GM23338 (cell line): ENCODE results near the gene CHAT. TPM values are rescaled to one million over a fixed set of nuclear protein-coding genes. Genes with fewer than 3 reads are reported as not detected.

ENCODE experiments used
- ATAC-seq: fragments of 200-7000 bp; cut with Tn5 transposase; 3 replicates; pipeline ENCODE4 v1.9.1; 2020
- DNase-seq: peaks from one replicate; pipeline ENCODE4 v3.0.0-alpha.2; 2015; ENCODE audit warnings: low spot score
- H2AFZ ChIP-seq: fragments of 200-600 bp; sonication (generic); 2 replicates; pipeline ENCODE4 v1.8.0; 2016; ENCODE audit warnings: antibody characterized with exemption, mild to moderate bottlenecking, moderate library complexity
- H3F3A ChIP-seq: fragments of 200-600 bp; sonication (generic); replicated peaks from 2 replicates; pipeline ENCODE4 v1.8.0; 2017; ENCODE audit warnings: antibody characterized with exemption, mixed run types, low read depth
- H3K27ac ChIP-seq: fragments of 200-600 bp; sonication (generic); 2 replicates; pipeline ENCODE4 v1.6.1; 2016; ENCODE audit warnings: low read depth
- H3K27me3 ChIP-seq: fragments of 200-600 bp; sonication (generic); 2 replicates; pipeline ENCODE4 v1.8.0; 2016; ENCODE audit warnings: mild to moderate bottlenecking, mixed run types, moderate library complexity; ENCODE audit not compliant: insufficient read depth
- H3K36me3 ChIP-seq: fragments of 200-600 bp; sonication (generic); 2 replicates; pipeline ENCODE4 v1.8.0; 2016; ENCODE audit warnings: mild to moderate bottlenecking; ENCODE audit not compliant: insufficient read depth
- H3K4me1 ChIP-seq: fragments of 200-600 bp; sonication (generic); 2 replicates; pipeline ENCODE4 v1.8.0; 2016; ENCODE audit warnings: mild to moderate bottlenecking, moderate library complexity; ENCODE audit not compliant: insufficient read depth
- H3K4me2 ChIP-seq: fragments of 200-600 bp; sonication (generic); 2 replicates; pipeline ENCODE4 v1.7.1; 2017; ENCODE audit warnings: mixed run types
- H3K4me3 ChIP-seq: fragments of 200-600 bp; sonication (generic); 2 replicates; pipeline ENCODE4 v1.6.1; 2016; ENCODE audit warnings: mixed run types
- H3K79me2 ChIP-seq: fragments of 200-600 bp; sonication (generic); replicated peaks from 2 replicates; pipeline ENCODE4 v1.8.0; 2017; ENCODE audit warnings: mild to moderate bottlenecking; ENCODE audit not compliant: insufficient read depth
- H3K9me2 ChIP-seq: fragments of 200-600 bp; sonication (generic); 2 replicates; pipeline ENCODE4 v1.8.0; 2017; ENCODE audit not compliant: insufficient read depth
- H4K20me1 ChIP-seq: fragments of 200-600 bp; sonication (generic); replicated peaks from 2 replicates; pipeline ENCODE4 v1.8.0; 2017; ENCODE audit warnings: mild to moderate bottlenecking; ENCODE audit not compliant: insufficient read depth
- H3K27ac Mint-ChIP-seq: 2 replicates; pipeline ENCODE4 v1.8.0; 2020; ENCODE audit warnings: inconsistent platforms, mild to moderate bottlenecking, moderate library complexity, mixed read lengths
- H3K27me3 Mint-ChIP-seq: 3 replicates; pipeline ENCODE4 v1.8.0; 2022; ENCODE audit warnings: low read depth, mild to moderate bottlenecking, moderate library complexity, mixed read lengths, inconsistent platforms; ENCODE audit not compliant: insufficient read depth, poor library complexity
- H3K36me3 Mint-ChIP-seq: 3 replicates; pipeline ENCODE4 v1.8.0; 2021; ENCODE audit warnings: low read depth, mild to moderate bottlenecking, inconsistent platforms, moderate library complexity, mixed read lengths
- H3K4me1 Mint-ChIP-seq: 3 replicates; pipeline ENCODE4 v1.8.0; 2020; ENCODE audit warnings: mild to moderate bottlenecking, inconsistent platforms, mixed read lengths
- H3K4me3 Mint-ChIP-seq: 3 replicates; pipeline ENCODE4 v1.8.0; 2021; ENCODE audit warnings: moderate library complexity, mild to moderate bottlenecking, inconsistent platforms, mixed read lengths
- H3K9me3 Mint-ChIP-seq: 3 replicates; pipeline ENCODE4 v1.8.0; 2020; ENCODE audit warnings: moderate library complexity, mild to moderate bottlenecking, inconsistent platforms, mixed read lengths
- CREB1 ChIP-seq: fragments of 250-450 bp; sonication (Bioruptor Pico); IDR thresholded peaks from 2 replicates; pipeline ENCODE4 v1.5.0; 2020; ENCODE audit warnings: low read depth, mild to moderate bottlenecking, moderate library complexity
- EZH2 ChIP-seq: fragments of 200-600 bp; sonication (generic); IDR thresholded peaks from one replicate; pipeline ENCODE4 v1.8.0; 2017; ENCODE audit warnings: antibody characterized with exemption, mild to moderate bottlenecking, low read depth; ENCODE audit not compliant: unreplicated experiment
- EZH2phosphoT487 ChIP-seq: fragments of 200-600 bp; sonication (generic); IDR thresholded peaks from one replicate; pipeline ENCODE4 v1.8.1; 2018; ENCODE audit warnings: antibody characterized with exemption; ENCODE audit not compliant: unreplicated experiment
- JUNB ChIP-seq: IDR thresholded peaks from one replicate; pipeline ENCODE4 v1.6.1; 2016; ENCODE audit warnings: antibody characterized with exemption; ENCODE audit not compliant: unreplicated experiment
- NANOG ChIP-seq: IDR thresholded peaks from 2 replicates; pipeline ENCODE4 v1.6.1; 2016; ENCODE audit warnings: antibody characterized with exemption, borderline replicate concordance
- POLR2AphosphoS5 ChIP-seq: IDR thresholded peaks from 2 replicates; pipeline ENCODE4 v1.6.1; 2016; ENCODE audit warnings: antibody characterized with exemption, low read depth
- STAT1 ChIP-seq: IDR thresholded peaks from one replicate; pipeline ENCODE4 v1.6.1; 2016; ENCODE audit warnings: antibody characterized with exemption; ENCODE audit not compliant: unreplicated experiment
- ZNF331 ChIP-seq: fragments of 250-450 bp; sonication (Bioruptor Pico); IDR thresholded peaks from 2 replicates; pipeline ENCODE4 v1.5.0; 2020; ENCODE audit warnings: low read depth, mild to moderate bottlenecking, moderate library complexity
- polyA plus RNA-seq: library from polyadenylated mRNA; unstranded; fragments of >200 nt; fragmentation: Nextera tagmentation; extraction: Ambion mirVana; gene quantifications from 2 replicates; pipeline ENCODE4 v1.2.1, GENCODE V29; 2016
- total RNA-seq: library from RNA; depleted of rRNA; stranded (reverse); fragments of >200 nt; shearing (Covaris generic); gene quantifications from 2 replicates; pipeline ENCODE4 v1.2.3, GENCODE V29; 2014
- TF ChIP-seq, protein P1 (sequence below): IDR thresholded peaks from one replicate; pipeline ENCODE4 v1.6.1; 2018; ENCODE audit warnings: antibody characterized with exemption; ENCODE audit not compliant: unreplicated experiment
- TF ChIP-seq, protein P2 (sequence below): fragments of 250-450 bp; sonication (Bioruptor Pico); IDR thresholded peaks from 2 replicates; pipeline ENCODE4 v1.5.0; 2020; ENCODE audit warnings: mild to moderate bottlenecking, moderate library complexity
- TF ChIP-seq, protein P3 (sequence below): IDR thresholded peaks from 2 replicates; pipeline ENCODE4 v1.6.1; 2016; ENCODE audit warnings: antibody characterized with exemption

The CHAT gene
- total and polyA plus RNA-seq, 2 experiments from 2014 or later, result not detected

DNA sequence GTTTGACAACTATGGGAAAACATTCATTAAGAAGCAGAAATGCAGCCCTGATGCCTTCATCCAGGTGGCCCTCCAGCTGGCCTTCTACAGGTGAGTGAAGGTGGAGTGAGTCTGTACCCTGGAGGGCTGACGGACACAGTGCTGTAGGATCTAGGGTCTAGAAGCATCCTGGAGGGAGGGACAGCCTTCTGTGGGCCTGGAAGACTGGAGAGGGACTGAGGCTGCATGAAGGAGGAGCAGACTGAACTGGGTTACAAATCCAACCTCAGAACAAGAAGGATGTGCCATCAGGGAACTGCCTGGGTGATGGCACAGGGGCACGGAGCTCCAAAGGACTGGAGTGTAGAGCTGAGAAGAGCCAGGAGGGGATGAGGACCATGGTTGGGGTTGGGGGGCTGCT is 38.1 kb downstream of the CHAT start:
- Mint-ChIP-seq H3K27ac (no peak overlapping the region), H3K4me1 (peaks cover 16% of the 10 kb centered on the region), H3K4me3 (no peak overlapping the region), H3K27me3 (peaks cover 12% of the 10 kb centered on the region), H3K36me3 (no peaks in the 10 kb centered on the region), H3K9me3 (no peaks in the 10 kb centered on the region)
- Histone ChIP-seq H3K27me3 (no peaks in the 10 kb centered on the region), H3K4me1 (peaks cover 5% of the 10 kb centered on the region; the same call in 1 of the 2 replicates), H2AFZ (no peak overlapping the region), H3K27ac (no peak overlapping the region), H3K4me3 (no peak overlapping the region), H3K36me3 (no peaks in the 10 kb centered on the region), H3K79me2 (no peaks in the 10 kb centered on the region), H4K20me1 (no peaks in the 10 kb centered on the region), H3F3A (no peaks in the 10 kb centered on the region), H3K4me2 (no peak overlapping the region), H3K9me2 (no peaks in the 10 kb centered on the region)
- no peak for DNase-seq
- ATAC-seq, result no peak
- TF ChIP-seq EZH2phosphoT487, result no peak
- TF ChIP-seq, protein P1, sequence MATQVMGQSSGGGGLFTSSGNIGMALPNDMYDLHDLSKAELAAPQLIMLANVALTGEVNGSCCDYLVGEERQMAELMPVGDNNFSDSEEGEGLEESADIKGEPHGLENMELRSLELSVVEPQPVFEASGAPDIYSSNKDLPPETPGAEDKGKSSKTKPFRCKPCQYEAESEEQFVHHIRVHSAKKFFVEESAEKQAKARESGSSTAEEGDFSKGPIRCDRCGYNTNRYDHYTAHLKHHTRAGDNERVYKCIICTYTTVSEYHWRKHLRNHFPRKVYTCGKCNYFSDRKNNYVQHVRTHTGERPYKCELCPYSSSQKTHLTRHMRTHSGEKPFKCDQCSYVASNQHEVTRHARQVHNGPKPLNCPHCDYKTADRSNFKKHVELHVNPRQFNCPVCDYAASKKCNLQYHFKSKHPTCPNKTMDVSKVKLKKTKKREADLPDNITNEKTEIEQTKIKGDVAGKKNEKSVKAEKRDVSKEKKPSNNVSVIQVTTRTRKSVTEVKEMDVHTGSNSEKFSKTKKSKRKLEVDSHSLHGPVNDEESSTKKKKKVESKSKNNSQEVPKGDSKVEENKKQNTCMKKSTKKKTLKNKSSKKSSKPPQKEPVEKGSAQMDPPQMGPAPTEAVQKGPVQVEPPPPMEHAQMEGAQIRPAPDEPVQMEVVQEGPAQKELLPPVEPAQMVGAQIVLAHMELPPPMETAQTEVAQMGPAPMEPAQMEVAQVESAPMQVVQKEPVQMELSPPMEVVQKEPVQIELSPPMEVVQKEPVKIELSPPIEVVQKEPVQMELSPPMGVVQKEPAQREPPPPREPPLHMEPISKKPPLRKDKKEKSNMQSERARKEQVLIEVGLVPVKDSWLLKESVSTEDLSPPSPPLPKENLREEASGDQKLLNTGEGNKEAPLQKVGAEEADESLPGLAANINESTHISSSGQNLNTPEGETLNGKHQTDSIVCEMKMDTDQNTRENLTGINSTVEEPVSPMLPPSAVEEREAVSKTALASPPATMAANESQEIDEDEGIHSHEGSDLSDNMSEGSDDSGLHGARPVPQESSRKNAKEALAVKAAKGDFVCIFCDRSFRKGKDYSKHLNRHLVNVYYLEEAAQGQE, result no peak
- no peak for TF ChIP-seq CREB1 (CRISPR knock-in tag)
- TF ChIP-seq STAT1, result no peak
- TF ChIP-seq JUNB, result no peak
- TF ChIP-seq, protein P2, sequence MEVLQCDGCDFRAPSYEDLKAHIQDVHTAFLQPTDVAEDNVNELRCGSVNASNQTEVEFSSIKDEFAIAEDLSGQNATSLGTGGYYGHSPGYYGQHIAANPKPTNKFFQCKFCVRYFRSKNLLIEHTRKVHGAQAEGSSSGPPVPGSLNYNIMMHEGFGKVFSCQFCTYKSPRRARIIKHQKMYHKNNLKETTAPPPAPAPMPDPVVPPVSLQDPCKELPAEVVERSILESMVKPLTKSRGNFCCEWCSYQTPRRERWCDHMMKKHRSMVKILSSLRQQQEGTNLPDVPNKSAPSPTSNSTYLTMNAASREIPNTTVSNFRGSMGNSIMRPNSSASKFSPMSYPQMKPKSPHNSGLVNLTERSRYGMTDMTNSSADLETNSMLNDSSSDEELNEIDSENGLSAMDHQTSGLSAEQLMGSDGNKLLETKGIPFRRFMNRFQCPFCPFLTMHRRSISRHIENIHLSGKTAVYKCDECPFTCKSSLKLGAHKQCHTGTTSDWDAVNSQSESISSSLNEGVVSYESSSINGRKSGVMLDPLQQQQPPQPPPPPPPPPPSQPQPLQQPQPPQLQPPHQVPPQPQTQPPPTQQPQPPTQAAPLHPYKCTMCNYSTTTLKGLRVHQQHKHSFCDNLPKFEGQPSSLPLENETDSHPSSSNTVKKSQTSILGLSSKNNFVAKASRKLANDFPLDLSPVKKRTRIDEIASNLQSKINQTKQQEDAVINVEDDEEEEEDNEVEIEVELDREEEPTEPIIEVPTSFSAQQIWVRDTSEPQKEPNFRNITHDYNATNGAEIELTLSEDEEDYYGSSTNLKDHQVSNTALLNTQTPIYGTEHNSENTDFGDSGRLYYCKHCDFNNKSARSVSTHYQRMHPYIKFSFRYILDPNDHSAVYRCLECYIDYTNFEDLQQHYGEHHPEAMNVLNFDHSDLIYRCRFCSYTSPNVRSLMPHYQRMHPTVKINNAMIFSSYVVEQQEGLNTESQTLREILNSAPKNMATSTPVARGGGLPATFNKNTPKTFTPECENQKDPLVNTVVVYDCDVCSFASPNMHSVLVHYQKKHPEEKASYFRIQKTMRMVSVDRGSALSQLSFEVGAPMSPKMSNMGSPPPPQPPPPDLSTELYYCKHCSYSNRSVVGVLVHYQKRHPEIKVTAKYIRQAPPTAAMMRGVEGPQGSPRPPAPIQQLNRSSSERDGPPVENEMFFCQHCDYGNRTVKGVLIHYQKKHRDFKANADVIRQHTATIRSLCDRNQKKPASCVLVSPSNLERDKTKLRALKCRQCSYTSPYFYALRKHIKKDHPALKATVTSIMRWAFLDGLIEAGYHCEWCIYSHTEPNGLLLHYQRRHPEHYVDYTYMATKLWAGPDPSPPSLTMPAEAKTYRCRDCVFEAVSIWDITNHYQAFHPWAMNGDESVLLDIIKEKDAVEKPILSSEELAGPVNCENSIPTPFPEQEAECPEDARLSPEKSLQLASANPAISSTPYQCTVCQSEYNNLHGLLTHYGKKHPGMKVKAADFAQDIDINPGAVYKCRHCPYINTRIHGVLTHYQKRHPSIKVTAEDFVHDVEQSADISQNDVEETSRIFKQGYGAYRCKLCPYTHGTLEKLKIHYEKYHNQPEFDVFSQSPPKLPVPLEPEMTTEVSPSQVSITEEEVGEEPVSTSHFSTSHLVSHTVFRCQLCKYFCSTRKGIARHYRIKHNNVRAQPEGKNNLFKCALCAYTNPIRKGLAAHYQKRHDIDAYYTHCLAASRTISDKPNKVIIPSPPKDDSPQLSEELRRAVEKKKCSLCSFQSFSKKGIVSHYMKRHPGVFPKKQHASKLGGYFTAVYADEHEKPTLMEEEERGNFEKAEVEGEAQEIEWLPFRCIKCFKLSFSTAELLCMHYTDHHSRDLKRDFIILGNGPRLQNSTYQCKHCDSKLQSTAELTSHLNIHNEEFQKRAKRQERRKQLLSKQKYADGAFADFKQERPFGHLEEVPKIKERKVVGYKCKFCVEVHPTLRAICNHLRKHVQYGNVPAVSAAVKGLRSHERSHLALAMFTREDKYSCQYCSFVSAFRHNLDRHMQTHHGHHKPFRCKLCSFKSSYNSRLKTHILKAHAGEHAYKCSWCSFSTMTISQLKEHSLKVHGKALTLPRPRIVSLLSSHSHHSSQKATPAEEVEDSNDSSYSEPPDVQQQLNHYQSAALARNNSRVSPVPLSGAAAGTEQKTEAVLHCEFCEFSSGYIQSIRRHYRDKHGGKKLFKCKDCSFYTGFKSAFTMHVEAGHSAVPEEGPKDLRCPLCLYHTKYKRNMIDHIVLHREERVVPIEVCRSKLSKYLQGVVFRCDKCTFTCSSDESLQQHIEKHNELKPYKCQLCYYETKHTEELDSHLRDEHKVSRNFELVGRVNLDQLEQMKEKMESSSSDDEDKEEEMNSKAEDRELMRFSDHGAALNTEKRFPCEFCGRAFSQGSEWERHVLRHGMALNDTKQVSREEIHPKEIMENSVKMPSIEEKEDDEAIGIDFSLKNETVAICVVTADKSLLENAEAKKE (CRISPR knock-in tag), result no peak
- TF ChIP-seq POLR2AphosphoS5, result no peak
- no peak for TF ChIP-seq NANOG
- TF ChIP-seq, protein P3, sequence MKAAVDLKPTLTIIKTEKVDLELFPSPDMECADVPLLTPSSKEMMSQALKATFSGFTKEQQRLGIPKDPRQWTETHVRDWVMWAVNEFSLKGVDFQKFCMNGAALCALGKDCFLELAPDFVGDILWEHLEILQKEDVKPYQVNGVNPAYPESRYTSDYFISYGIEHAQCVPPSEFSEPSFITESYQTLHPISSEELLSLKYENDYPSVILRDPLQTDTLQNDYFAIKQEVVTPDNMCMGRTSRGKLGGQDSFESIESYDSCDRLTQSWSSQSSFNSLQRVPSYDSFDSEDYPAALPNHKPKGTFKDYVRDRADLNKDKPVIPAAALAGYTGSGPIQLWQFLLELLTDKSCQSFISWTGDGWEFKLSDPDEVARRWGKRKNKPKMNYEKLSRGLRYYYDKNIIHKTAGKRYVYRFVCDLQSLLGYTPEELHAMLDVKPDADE, result no peak
- TF ChIP-seq EZH2, result no peak
- TF ChIP-seq ZNF331 (CRISPR knock-in tag), result no peak
